Measurements from ENCODE around the gene C5orf47.

- no peak for TF ChIP-seq CTCF (IDR thresholded peaks at IDR 0.05 in 8 of 11, conservative IDR thresholded peaks at IDR 0.05 in 3 of 11)
- TF ChIP-seq POLR2AphosphoS5 (IDR thresholded peaks at IDR 0.05) = no peak
- TF ChIP-seq POLR2A (IDR thresholded peaks at IDR 0.05) = no peak
Observed at GRCh38 chr5:173968154-173968797, 20.7 kb upstream of the C5orf47 start.

Data from spleen (tissue), 7 donors.